Thoracic aorta (tissue), 2 donors: ENCODE results near the gene NAA25. TPM values are rescaled to one million over a fixed set of nuclear protein-coding genes. Genes with fewer than 3 reads are reported as not detected.
"Not testable (repeated sequence)": the region's sequence is repeated elsewhere in the genome, so short reads cannot be mapped to it uniquely, and the experiment has no call there.

Experiments used
- ATAC-seq: fragments of 150-250 bp; one replicate; pipeline ENCODE4 v1.8.0; 2017; ENCODE audit warnings: low read depth; ENCODE audit not compliant: insufficient number of reproducible peaks, low FRiP score
- DNase-seq: peaks from one replicate; pipeline ENCODE4 v3.0.0-alpha.2; 2020; ENCODE audit warnings: low spot score
- H3K27ac ChIP-seq, 2 donors: fragments of 200-600 bp; sonication (generic); 1 replicate in 1 of 2; 2 replicates in 1 of 2; pipeline ENCODE4 v1.5.1; 2016; ENCODE audit warnings: mild to moderate bottlenecking in 2 of 2, moderate library complexity in 2 of 2
- H3K27me3 ChIP-seq: fragments of 200-600 bp; sonication (generic); replicated peaks from 2 replicates; pipeline ENCODE4 v1.6.0; 2016; ENCODE audit warnings: mild to moderate bottlenecking; ENCODE audit not compliant: insufficient read depth
- H3K36me3 ChIP-seq: fragments of 200-600 bp; sonication (generic); one replicate; pipeline ENCODE4 v1.5.1; 2016
- H3K4me1 ChIP-seq, 2 donors: fragments of 200-600 bp; sonication (generic); 1 replicate in 1 of 2; 2 replicates in 1 of 2; pipeline versions ENCODE4 v1.5.1 to v1.6.0; 2016; ENCODE audit warnings: low read depth in 2 of 2, mild to moderate bottlenecking in 1 of 2; ENCODE audit not compliant: control insufficient read depth in 1 of 2
- H3K4me3 ChIP-seq: fragments of 200-600 bp; sonication (generic); 2 replicates; pipeline ENCODE4 v1.5.1; 2016; ENCODE audit warnings: mild to moderate bottlenecking
- H3K9me3 ChIP-seq: fragments of 200-600 bp; sonication (generic); 2 replicates; pipeline ENCODE4 v1.5.1; 2016
- total RNA-seq, 2 donors: library from RNA; depleted of rRNA; stranded (reverse); fragments of >200 nt; gene quantifications; one replicate each; pipeline versions ENCODE4 v1.1.0 to v1.2.3, GENCODE V29; 2016
- TF ChIP-seq, protein P1 (sequence below): fragments of 200-600 bp; sonication (generic); IDR thresholded peaks from one replicate; pipeline ENCODE4 v1.5.1; 2019; ENCODE audit warnings: antibody characterized with exemption

NAA25 gene
- total RNA-seq, 2 donors from 2014 or later: 16.4 to 52.1 TPM

DNA sequence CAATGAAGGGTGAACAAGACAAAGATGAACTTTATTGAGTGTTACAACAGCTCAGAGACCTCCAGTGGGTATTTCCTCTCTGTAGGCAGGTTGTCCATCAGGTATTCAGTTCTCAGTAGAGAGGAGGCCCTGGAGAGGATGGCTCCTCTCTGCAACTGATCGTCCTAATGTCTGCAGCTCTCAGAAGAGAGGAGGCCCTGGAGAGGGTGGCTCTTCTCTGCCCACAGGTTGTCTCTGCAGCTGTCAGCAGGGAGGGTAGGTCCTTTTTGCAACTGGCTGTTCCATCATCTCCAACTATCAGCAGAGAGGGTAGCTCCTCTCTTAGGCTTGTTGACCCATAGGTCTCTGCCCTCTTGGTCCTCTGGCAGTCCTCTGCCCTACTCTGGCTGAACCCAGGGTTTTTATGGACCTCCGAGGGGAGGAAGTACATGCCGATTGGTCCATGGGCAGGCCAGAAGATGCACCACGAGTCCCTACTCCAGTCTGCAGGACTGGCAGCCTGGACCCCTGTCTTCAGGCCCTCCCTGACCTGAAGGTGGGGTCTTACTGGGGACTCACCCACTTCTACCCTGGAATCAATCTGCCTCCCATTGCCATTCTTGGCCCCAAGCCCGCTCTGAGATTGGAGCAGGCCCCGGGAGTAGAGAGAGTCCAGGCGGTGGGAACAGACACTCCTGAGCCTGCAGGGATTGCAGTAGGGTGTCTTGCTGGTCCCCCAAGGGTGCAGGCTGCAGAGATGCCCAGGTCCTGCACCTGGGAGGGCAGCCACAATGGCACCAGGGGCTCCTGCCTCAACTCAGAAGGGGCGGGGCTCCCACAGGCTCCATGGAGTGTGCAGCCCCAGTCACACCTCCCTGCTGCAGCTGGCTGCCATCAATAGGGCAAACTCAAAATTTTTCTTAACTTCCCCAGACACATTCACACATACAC is 97.9 kb downstream of the NAA25 start:
- no peak for DNase-seq
- Histone ChIP-seq H3K27me3 (no peaks in the 10 kb centered on the region), H3K27ac (no peak overlapping the region), H3K9me3 (no peaks in the 10 kb centered on the region), H3K4me3 (no peak overlapping the region), H3K4me1 (peaks cover 15 to 47% of the 10 kb centered on the region in 2 donors), H3K36me3 (no peaks in the 10 kb centered on the region)
- ATAC-seq: no peak
- TF ChIP-seq, protein P1, sequence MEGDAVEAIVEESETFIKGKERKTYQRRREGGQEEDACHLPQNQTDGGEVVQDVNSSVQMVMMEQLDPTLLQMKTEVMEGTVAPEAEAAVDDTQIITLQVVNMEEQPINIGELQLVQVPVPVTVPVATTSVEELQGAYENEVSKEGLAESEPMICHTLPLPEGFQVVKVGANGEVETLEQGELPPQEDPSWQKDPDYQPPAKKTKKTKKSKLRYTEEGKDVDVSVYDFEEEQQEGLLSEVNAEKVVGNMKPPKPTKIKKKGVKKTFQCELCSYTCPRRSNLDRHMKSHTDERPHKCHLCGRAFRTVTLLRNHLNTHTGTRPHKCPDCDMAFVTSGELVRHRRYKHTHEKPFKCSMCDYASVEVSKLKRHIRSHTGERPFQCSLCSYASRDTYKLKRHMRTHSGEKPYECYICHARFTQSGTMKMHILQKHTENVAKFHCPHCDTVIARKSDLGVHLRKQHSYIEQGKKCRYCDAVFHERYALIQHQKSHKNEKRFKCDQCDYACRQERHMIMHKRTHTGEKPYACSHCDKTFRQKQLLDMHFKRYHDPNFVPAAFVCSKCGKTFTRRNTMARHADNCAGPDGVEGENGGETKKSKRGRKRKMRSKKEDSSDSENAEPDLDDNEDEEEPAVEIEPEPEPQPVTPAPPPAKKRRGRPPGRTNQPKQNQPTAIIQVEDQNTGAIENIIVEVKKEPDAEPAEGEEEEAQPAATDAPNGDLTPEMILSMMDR: no peak

DNA sequence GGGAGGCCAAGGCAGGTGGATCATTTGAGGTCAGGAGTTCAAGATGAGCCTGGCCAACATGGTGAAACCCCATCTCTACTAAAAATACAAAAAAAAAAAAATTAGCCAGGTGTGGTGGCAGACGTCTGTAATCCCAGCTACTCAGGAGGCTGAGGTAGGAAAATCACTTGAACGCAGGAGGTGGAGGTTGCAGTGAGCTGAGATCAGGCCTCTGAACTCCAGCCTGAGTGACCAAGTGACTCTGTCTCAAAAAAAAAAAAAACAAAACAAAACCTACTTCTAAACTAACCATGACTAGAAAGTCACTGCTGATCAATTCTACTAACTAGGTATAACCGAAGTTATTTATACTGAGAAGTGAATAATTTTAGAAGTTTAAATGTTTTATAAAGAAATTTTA is 99.0 kb downstream of the NAA25 start:
- H3K4me1 ChIP-seq: peaks cover 11 to 36% of the 10 kb centered on the region in 2 donors
- H3K4me3 ChIP-seq, H3K27me3 ChIP-seq, DNase-seq, H3K27ac ChIP-seq, H3K9me3 ChIP-seq, H3K36me3 ChIP-seq, ATAC-seq: not testable (repeated sequence)

DNA sequence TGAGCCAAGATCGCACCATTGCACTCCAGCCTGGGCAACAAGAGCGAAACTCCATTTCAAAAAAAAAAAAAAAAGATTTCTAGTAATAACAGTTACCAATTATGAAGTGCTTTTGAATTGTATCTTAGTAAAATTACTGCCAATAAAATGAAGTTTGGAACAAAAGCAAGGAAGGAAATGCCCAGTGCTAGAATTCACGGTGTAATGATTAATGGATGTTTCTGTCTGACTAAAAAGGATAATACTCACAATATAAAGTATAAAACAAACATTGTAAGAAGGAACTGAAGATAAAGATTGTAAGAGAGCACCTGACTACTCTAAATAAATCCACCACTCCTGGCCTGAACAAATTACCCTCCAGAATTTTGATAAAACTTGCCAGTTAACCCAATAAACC is 99.7 kb downstream of the NAA25 start:
- ATAC-seq (no peak), DNase-seq (no peak)
- Histone ChIP-seq H3K27me3 (no peaks in the 10 kb centered on the region), H3K9me3 (no peaks in the 10 kb centered on the region), H3K27ac (no peak overlapping the region), H3K4me1 (peaks cover 6 to 29% of the 10 kb centered on the region in 2 donors), H3K36me3 (no peaks in the 10 kb centered on the region), H3K4me3 (no peak overlapping the region)
- TF ChIP-seq, protein P1: no peak

DNA sequence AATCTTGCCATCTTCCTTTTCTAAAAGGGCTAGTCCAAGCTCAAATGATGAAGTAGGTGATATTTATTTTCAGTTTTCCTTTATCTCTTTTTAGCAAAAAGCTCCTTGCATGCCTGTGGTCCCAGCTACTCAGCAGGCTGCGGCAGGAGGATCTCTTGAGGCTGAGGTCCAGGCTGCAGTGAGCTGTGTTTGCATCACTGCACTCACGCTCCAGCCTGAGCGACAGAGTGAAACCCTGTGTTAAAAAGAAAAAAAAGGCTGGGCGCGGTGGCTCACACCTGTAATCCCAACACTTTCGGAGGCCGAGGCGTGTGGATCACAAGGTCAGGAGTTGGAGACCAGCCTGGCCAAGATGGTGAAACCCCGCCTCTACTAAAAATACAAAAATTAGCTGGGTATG is 100.6 kb downstream of the NAA25 start:
- DNase-seq (no peak), ATAC-seq (no peak)
- H3K27ac ChIP-seq: no peak overlapping the region
- peaks cover 6 to 29% of the 10 kb centered on the region in 2 donors for H3K4me1 ChIP-seq
- no peak overlapping the region for H3K4me3 ChIP-seq
- H3K9me3 ChIP-seq: no peaks in the 10 kb centered on the region
- no peaks in the 10 kb centered on the region for H3K27me3 ChIP-seq
- TF ChIP-seq, protein P1: no peak
- no peaks in the 10 kb centered on the region for H3K36me3 ChIP-seq

DNA sequence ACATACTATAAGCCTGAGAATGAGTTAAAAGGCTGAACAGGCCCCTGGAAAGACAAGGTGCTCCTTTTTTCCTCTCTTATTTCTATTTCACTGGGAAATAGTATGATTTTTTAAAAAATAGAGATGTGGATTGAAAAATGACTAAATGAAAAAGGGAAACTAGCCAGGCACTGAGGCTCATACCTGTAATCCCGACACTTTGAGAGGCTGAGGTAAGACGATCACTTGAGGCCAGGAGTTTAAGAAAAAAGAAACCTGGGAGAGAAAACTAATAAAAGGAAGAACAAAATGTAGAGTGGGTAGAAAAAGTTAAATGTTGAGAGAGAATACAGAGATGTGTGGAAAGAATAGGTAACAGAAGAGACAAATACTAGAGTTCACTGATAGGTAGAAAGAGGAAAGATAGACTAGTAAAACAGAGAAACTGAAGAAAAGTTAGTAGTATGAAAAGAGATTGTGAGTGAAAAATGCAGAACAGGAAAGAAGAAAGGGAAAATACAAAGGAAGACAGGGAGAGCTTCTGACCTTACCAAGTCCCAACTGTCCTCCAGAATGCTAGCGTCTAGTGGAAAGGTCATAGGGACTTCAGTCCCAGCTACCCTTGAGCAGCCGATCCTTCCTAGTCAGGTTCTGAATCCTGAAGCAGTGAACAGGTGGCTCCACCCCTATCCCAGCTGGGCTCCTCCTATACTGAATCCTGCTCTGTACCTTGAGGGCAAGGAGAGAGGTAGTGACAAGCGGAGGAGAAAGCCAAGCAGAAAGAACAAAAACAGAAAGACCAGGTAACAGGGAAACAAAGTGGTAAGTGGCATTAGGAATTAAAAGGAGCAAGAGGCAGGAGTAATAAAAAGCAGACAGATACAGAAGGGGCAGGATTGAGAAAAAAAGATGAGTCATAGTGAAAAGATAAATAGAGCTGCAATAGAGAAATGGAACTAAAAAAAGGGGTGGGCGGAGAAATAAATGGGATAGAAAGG is 102.9 kb downstream of the NAA25 start:
- Histone ChIP-seq H3K4me1 (peaks cover 14 to 30% of the 10 kb centered on the region in 2 donors), H3K9me3 (no peaks in the 10 kb centered on the region), H3K27me3 (no peaks in the 10 kb centered on the region), H3K36me3 (no peaks in the 10 kb centered on the region), H3K4me3 (no peak overlapping the region), H3K27ac (no peak overlapping the region)
- TF ChIP-seq, protein P1: no peak
- no peak for ATAC-seq
- no peak for DNase-seq
